GM12878 (cell line): Measurements from ENCODE around the gene RFLNA. TPM values are rescaled to one million over a fixed set of nuclear protein-coding genes. Genes with fewer than 3 reads are reported as not detected.

Source experiments
- ATAC-seq: fragments of 200-7000 bp; cut with Tn5 transposase; 3 replicates; pipeline ENCODE4 v1.9.1; 2020; ENCODE audit warnings: mild to moderate bottlenecking, moderate library complexity
- BruUV-seq: library from RNA; stranded (reverse); fragments of 400-500 nt; replicated peaks from 2 replicates; lab custom pipeline; 2021; lab: Mats Ljungman, UMichigan
- CTCF ChIA-PET: fragments of 300-600 bp; sonication (Branson Sonifier 250); formaldehyde crosslinking; extraction: SDS; loops from one replicate; lab custom pipeline; 2021; ENCODE audit warnings: inconsistent platforms; lab: Yijun Ruan, JAX
- POLR2A ChIA-PET: fragments of 350-600 bp; formaldehyde crosslinking; extraction: SDS; loops from one replicate; lab custom pipeline; 2021; ENCODE audit warnings: inconsistent platforms; lab: Charles Lee
- RAD21 ChIA-PET: fragments of 300-600 bp; sonication (Branson Sonifier 250); formaldehyde crosslinking; loops from one replicate; lab custom pipeline; 2023; ENCODE audit warnings: antibody characterized with exemption; ENCODE audit not compliant: unreplicated experiment; lab: Charles Lee
- SMC1A ChIA-PET: fragments of 300-600 bp; sonication (Branson Sonifier 250); formaldehyde crosslinking; loops from one replicate; lab custom pipeline; 2023; ENCODE audit not compliant: unreplicated experiment, uncharacterized antibody; lab: Charles Lee
- DNase-seq: peaks from one replicate; pipeline ENCODE4 v3.0.0-alpha.2; 2011; ENCODE audit warnings: low read depth, low spot score
- FAIRE-seq: peaks from 3 replicates; lab custom pipeline; 2011; peaks lifted over from hg19 to GRCh38; lab: Jason Lieb, UNC
- H2AFZ ChIP-seq: 2 replicates; pipeline ENCODE4 v1.6.0; 2011; ENCODE audit warnings: low read depth, low read length, control low read depth; ENCODE audit not compliant: control insufficient read depth
- H3K27ac ChIP-seq: 2 replicates; pipeline ENCODE4 v1.5.1; 2011; ENCODE audit warnings: control low read depth; ENCODE audit not compliant: control insufficient read depth, insufficient read depth
- H3K27me3 ChIP-seq, 2 experiments: replicated peaks in 1 of 2; 2 replicates each; pipeline versions ENCODE4 v1.6.0 to v1.6.1; 2011; ENCODE audit warnings: low read length in 1 of 2; ENCODE audit not compliant: control insufficient read depth in 2 of 2, insufficient read depth in 2 of 2
- H3K36me3 ChIP-seq, 2 experiments: 2 replicates each; pipeline ENCODE4 v1.5.1; 2011; ENCODE audit warnings: low read length in 1 of 2; ENCODE audit not compliant: control insufficient read depth in 2 of 2, insufficient read depth in 2 of 2
- H3K4me1 ChIP-seq: 2 replicates; pipeline ENCODE4 v1.6.1; 2011; ENCODE audit warnings: mild to moderate bottlenecking, low read length, moderate library complexity, mixed read lengths; ENCODE audit not compliant: control insufficient read depth, insufficient read depth
- H3K4me2 ChIP-seq: 2 replicates; pipeline ENCODE4 v1.6.0; 2011; ENCODE audit warnings: control low read depth; ENCODE audit not compliant: control insufficient read depth, insufficient read depth
- H3K4me3 ChIP-seq: fragments of 200-600 bp; sonication (generic); 2 replicates; pipeline ENCODE4 v1.5.1; 2016
- H3K79me2 ChIP-seq: 2 replicates; pipeline ENCODE4 v1.6.0; 2011; ENCODE audit warnings: low read length; ENCODE audit not compliant: control insufficient read depth, insufficient read depth
- H3K9ac ChIP-seq: 2 replicates; pipeline ENCODE4 v1.8.0; 2011; ENCODE audit warnings: low read length, control low read depth, mixed read lengths; ENCODE audit not compliant: control insufficient read depth, insufficient read depth
- H3K9me3 ChIP-seq: replicated peaks from 3 replicates; pipeline ENCODE4 v1.5.1; 2011; ENCODE audit warnings: mild to moderate bottlenecking, low read length; ENCODE audit not compliant: control insufficient read depth, insufficient read depth
- H4K20me1 ChIP-seq: 2 replicates; pipeline ENCODE4 v1.6.0; 2011; ENCODE audit not compliant: control insufficient read depth, insufficient read depth
- EGR1 ChIP-seq, 2 experiments: IDR thresholded peaks; 1 replicate in 1 of 2; 2 replicates in 1 of 2; pipeline ENCODE4 v1.6.1; 2011 to 2012; ENCODE audit warnings: low read depth in 2 of 2, low read length in 2 of 2, borderline replicate concordance in 1 of 2, mild to moderate bottlenecking in 1 of 2, moderate library complexity in 1 of 2
- ELK1 ChIP-seq: IDR thresholded peaks from 2 replicates; pipeline ENCODE4 v1.6.1; 2012; ENCODE audit warnings: low read depth, low read length, improper control_type of control experiment
- IKZF1 ChIP-seq: fragments of 450-650 bp; conservative IDR thresholded peaks from 2 replicates; pipeline ENCODE4 v1.6.1; 2017; ENCODE audit warnings: antibody characterized with exemption, mild to moderate bottlenecking
- MEF2A ChIP-seq: IDR thresholded peaks from 2 replicates; pipeline ENCODE4 v1.6.1; 2011; ENCODE audit warnings: low read depth, mild to moderate bottlenecking, low read length, moderate library complexity; ENCODE audit not compliant: insufficient read depth
- MEF2B ChIP-seq: fragments of 450-650 bp; IDR thresholded peaks from 2 replicates; pipeline ENCODE4 v1.6.1; 2018; ENCODE audit warnings: mild to moderate bottlenecking, moderate library complexity; ENCODE audit not compliant: partially characterized antibody, poor library complexity, severe bottlenecking
- MYC ChIP-seq: IDR thresholded peaks from 2 replicates; pipeline ENCODE4 v1.6.1; 2011; ENCODE audit warnings: mild to moderate bottlenecking, low read length, moderate library complexity, inconsistent platforms; ENCODE audit not compliant: insufficient read depth, insufficient replicate concordance, insufficient read length, severe bottlenecking
- PML ChIP-seq: IDR thresholded peaks from 2 replicates; pipeline ENCODE4 v1.6.1; 2012; ENCODE audit warnings: low read length, inconsistent platforms
- RAD21 ChIP-seq: IDR thresholded peaks from 2 replicates; pipeline ENCODE4 v1.6.1; 2011; ENCODE audit warnings: mild to moderate bottlenecking, low read depth, low read length, moderate library complexity; ENCODE audit not compliant: insufficient read depth
- RB1 ChIP-seq: fragments of 450-650 bp; formaldehyde crosslinking; IDR thresholded peaks from 2 replicates; pipeline ENCODE4 v1.6.1; 2017; ENCODE audit warnings: mild to moderate bottlenecking, borderline replicate concordance
- SMAD1 ChIP-seq: fragments of 450-650 bp; IDR thresholded peaks from 2 replicates; pipeline ENCODE4 v1.6.1; 2018; ENCODE audit warnings: mild to moderate bottlenecking, low read depth; ENCODE audit not compliant: partially characterized antibody
- SREBF1 ChIP-seq: IDR thresholded peaks from 2 replicates; pipeline ENCODE4 v1.6.1; 2012; ENCODE audit warnings: mild to moderate bottlenecking, low read length
- YBX1 ChIP-seq: fragments of 450-650 bp; IDR thresholded peaks from 2 replicates; pipeline ENCODE4 v1.6.1; 2016; ENCODE audit warnings: antibody characterized with exemption
- ZBTB4 ChIP-seq: fragments of 450-650 bp; formaldehyde crosslinking; IDR thresholded peaks from 2 replicates; pipeline ENCODE4 v1.4.0; 2022; ENCODE audit warnings: mild to moderate bottlenecking, moderate library complexity
- ZNF384 ChIP-seq: IDR thresholded peaks from 2 replicates; pipeline ENCODE4 v1.6.1; 2012; ENCODE audit warnings: low read depth, mild to moderate bottlenecking, low read length, improper control_type of control experiment, borderline replicate concordance
- WGBS: methylation state at CpG from one replicate; pipeline ENCODE4 v1.1.6; 2016; ENCODE audit warnings: low lambda C conversion rate; ENCODE audit not compliant: insufficient replicate concordance, insufficient coverage; ENCODE audit errors: missing lambda C conversion rate; 5-methylcytosine and 5-hydroxymethylcytosine counted together
- in situ Hi-C: fragments of 300-500 bp; cut with MboI; formaldehyde crosslinking; loops from 9 replicates; pipeline ENCODE4 v1.14.3; 2018; ENCODE audit warnings: mixed read lengths
- intact Hi-C: fragments of 100-400 bp; cut with micrococcal nuclease; formaldehyde crosslinking; loops from one replicate; pipeline ENCODE4 v1.14.2; 2022; ENCODE audit not compliant: unreplicated experiment
- polyA plus RNA-seq, 11 experiments: library from polyadenylated mRNA; depleted of rRNA in 4 of 11; unstranded in 6 of 11; stranded (reverse) in 5 of 11; fragments of >200 nt; fragmentation: Nextera tagmentation in 4 of 11; fragmentation: Illumina TruSeq in 1 of 11; extraction: Ambion mirVana in 4 of 11; extraction: Trizol in 1 of 11; gene quantifications; 1 replicate in 1 of 11; 2 replicates in 10 of 11; pipeline versions ENCODE4 v1.2.1 to v1.2.3, GENCODE V29; 2011 to 2016; ENCODE audit warnings: inconsistent platforms in 2 of 11, missing spikeins in 2 of 11, low read depth in 1 of 11
- total RNA-seq, 4 experiments: library from RNA; depleted of rRNA in 3 of 4; stranded (reverse); fragments of >200 nt in 3 of 4; fragmentation: Illumina TruSeq in 1 of 4; extraction: Trizol in 1 of 4; gene quantifications; 2 replicates each; pipeline versions ENCODE4 v1.2.1 to v1.2.3, GENCODE V29; 2013 to 2021

The RFLNA gene
- total and polyA plus RNA-seq, 10 of the 15 experiments (the other 5 are each of a cell fraction or from before 2014, with no cell fraction given): 0.08 TPM; not detected in 9

- in situ Hi-C loops (no loop called here), intact Hi-C loops (no loop called here)
- H4K20me1 ChIP-seq: no peaks in the 10 kb centered on the region
- no peak overlapping the region for H3K27ac ChIP-seq
- no peak overlapping the region for H2AFZ ChIP-seq
- no peaks in the 10 kb centered on the region for H3K4me1 ChIP-seq
- no peak overlapping the region for H3K9ac ChIP-seq
- ATAC-seq (no peak), DNase-seq (no peak), FAIRE-seq (no peak)
- no peaks in the 10 kb centered on the region for H3K9me3 ChIP-seq
- ChIA-PET RAD21 (interaction anchor here (0.8 kb wide), 1 partner anchor 304 kb away, joined by 3 read pairs; no protein-coding TSS in a partner anchor), SMC1A (interaction anchor here (0.5 kb wide), 1 partner anchor 535 kb away, joined by 3 read pairs; no protein-coding TSS in a partner anchor), POLR2A (no interaction called here), CTCF (no interaction called here)
- peaks cover 0 to 39% of the 10 kb centered on the region in 2 experiments; a peak in 2 of 4 replicates for H3K36me3 ChIP-seq
- no TSS peak for BruUV-seq
- no peak for TF ChIP-seq EGR1 (IDR thresholded peaks at IDR 0.05; ENCODE audit: borderline replicate concordance in 1 of 2, low read depth in 2 of 2, low read length in 2 of 2)
- TF ChIP-seq ELK1: no peak
- no peak for TF ChIP-seq PML
- TF ChIP-seq ZBTB4 (CRISPR knock-in tag): no peak
- TF ChIP-seq RB1: no peak
- no peak for TF ChIP-seq SREBF1
- no peak for TF ChIP-seq MEF2B
- no peak for TF ChIP-seq ZNF384
- no peak for TF ChIP-seq IKZF1
- no peak for TF ChIP-seq SMAD1
- no peak for TF ChIP-seq RAD21
- no peak for TF ChIP-seq MEF2A
- TF ChIP-seq MYC: no peak
- no peak for TF ChIP-seq YBX1
- H3K79me2 ChIP-seq: no peaks in the 10 kb centered on the region
- no peaks in the 10 kb centered on the region for H3K27me3 ChIP-seq
- H3K4me3 ChIP-seq: no peak overlapping the region
- H3K4me2 ChIP-seq: no peak overlapping the region
- 89% methylated on average over 16 of the region's 21 CpGs for WGBS
Observed at GRCh38 chr12:124335426-124336183, 40.7 kb downstream of the RFLNA start.
